Bladder microvascular endothelial cell (primary cell): ENCODE measurements around the gene ITPK1. TPM values are rescaled to one million over a fixed set of nuclear protein-coding genes. Genes with fewer than 3 reads are reported as not detected.

Experiments used
- total RNA-seq: library from RNA; depleted of rRNA; stranded (reverse); fragments of >200 nt; gene quantifications from 2 replicates; pipeline ENCODE4 v1.2.3, GENCODE V29; 2014

Gene ITPK1
- 18.1 and 34.5 TPM in 2 replicates for total RNA-seq

DNA sequence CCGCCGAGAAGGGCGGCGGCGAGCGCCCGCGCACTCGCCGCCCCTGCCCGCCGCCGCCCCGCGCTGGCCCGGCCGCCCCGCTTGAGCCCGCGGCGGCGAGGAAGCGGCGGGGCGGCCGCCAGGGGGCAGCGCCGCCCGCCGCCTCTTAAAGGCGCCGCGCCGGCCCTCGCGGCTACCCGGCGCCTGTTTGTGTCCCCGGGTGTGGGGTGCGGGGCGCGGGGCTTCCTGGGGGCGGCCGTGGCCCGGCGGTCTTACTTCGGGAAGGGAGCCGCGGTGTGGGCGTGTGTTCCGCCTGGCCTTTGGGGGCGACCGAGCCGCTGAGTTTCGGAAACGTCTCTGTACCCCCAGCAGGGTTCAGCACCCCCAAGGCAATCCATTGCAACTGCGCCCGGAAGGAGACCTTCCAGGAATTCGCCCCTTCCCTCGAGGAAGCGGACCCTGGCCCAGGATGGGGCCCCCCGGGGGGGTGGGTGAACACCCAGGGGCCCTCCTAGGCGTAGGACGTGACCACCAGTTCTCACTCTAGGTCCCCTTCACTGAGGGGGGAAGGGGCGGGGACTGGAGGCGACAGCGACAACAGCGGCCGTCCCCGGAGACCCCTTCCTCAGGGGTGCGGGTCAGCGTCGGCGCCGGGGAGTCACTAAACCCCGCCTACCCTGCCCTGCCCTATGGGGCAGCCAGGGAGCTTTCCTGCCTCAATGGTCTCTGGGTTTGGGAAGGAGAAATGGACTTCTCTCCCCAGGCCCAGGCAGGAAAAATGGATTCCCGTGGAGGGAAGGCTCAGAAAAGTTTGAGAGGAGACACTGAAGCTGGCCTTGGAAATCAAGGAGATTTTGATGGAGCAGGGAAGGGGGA, at the start of gene ITPK1:
Gene ITPK1, minus strand, starts transcription at position 105 of the 855 bp plus-strand sequence. CDS start 762 bp downstream, outside the sequence.

DNA sequence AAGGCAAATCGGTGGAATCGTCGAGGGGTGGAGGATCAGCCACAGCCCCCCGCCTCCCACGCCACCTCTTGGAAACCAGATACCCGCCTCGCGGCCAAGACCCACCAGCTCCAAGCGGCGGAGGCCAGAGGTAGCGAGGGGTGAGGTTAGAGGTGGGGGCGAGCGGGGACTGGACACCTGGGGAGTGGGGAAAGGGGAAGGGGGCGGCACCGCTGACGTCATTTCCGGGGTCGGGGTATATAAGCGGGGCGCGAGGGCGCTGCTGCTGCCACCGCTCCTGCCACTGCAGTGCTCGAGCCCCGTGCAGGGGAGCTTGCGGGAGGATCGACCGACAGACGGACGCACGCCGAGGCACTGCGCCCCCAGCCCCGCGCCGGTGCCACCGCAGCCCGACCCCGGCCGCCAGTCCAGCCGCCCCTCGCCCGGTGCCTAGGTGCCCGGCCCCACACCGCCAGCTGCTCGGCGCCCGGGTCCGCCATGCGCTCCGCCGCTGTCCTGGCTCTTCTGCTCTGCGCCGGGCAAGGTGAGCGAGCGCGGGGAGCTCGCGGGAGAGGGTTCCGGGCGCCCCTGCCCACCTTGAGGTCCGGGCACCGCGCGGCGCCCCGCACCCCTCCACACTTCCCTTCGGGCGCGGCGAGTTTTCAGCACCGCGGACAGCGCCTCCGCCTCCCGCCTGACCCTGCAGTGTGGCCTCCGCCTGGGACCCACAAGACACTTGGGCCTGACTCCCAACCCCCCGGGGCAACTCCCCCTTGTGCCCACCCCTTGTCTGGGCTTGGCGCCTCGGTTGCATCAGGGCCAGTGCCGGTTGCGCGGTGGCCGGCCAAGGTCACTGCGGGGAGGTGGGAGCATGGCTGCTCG, 192.6 kb downstream of the ITPK1 start, which contains the start of gene CHGA:
Gene CHGA, plus strand, starts transcription at position 268 of the 861 bp plus-strand sequence. Its CDS starts 210 bp downstream, at position 478.

Other genes with a start within 250 kb of the ITPK1 start
- 0.16 and 1.0 TPM in 2 replicates for gene CHGA, start 192.8 kb downstream of the ITPK1 start, total RNA-seq
- 14.1 and 27.1 TPM in 2 replicates for gene MOAP1, start 69.0 kb upstream of the ITPK1 start, total RNA-seq
- 5.2 and 12.2 TPM in 2 replicates for gene LYSET, start 69.4 kb upstream of the ITPK1 start, total RNA-seq
- 13.6 and 16.0 TPM in 2 replicates for gene GON7, start 91.1 kb upstream of the ITPK1 start, total RNA-seq
- gene UBR7, start 91.3 kb upstream of the ITPK1 start, total RNA-seq, result 41.4 and 58.7 TPM in 2 replicates
- 13.9 and 30.8 TPM in 2 replicates for gene BTBD7, start 217.1 kb upstream of the ITPK1 start, total RNA-seq
- not detected in 2 replicates for gene COX8C, start 231.3 kb upstream of the ITPK1 start, total RNA-seq